CD4-positive, alpha-beta T cell treated with Interleukin-2 at 100 ng/mL for 4 hours (primary cell): Measurements from ENCODE around the gene NRSN2.
A peak's percentile ranks its signal among the peaks of the same experiment; 100 is the strongest.
"Not testable (repeated sequence)": the region's sequence is repeated elsewhere in the genome, so short reads cannot be mapped to it uniquely, and the experiment has no call there.

Experiments used
- DNase-seq: peaks from one replicate; pipeline ENCODE4 v3.0.0-alpha.2; 2020; ENCODE audit warnings: low spot score

Gene NRSN2

GRCh38 chr20:375265-375889, 28.5 kb downstream of the NRSN2 start:
- no peak for DNase-seq

GRCh38 chr20:376089-376488, 29.2 kb downstream of the NRSN2 start:
- no peak for DNase-seq

GRCh38 chr20:376750-377149, 29.8 kb downstream of the NRSN2 start:
- DNase-seq = no peak

GRCh38 chr20:377578-377977, 30.7 kb downstream of the NRSN2 start:
- DNase-seq = not testable (repeated sequence)

GRCh38 chr20:378961-379336, 32.0 kb downstream of the NRSN2 start:
- DNase-seq = no peak

GRCh38 chr20:380763-381580, 34.1 kb downstream of the NRSN2 start:
- peak; percentile 36 for DNase-seq

- DNase-seq = peak; percentile 80
These were observed 34.8 kb downstream of the NRSN2 start for GRCh38 chr20:381581-382290.

- DNase-seq = no peak
These were observed 35.6 kb downstream of the NRSN2 start for GRCh38 chr20:382291-383115.

GRCh38 chr20:383889-384288, 37.0 kb downstream of the NRSN2 start:
- DNase-seq = no peak

- DNase-seq = no peak
These were observed 37.8 kb downstream of the NRSN2 start for GRCh38 chr20:384723-385122.

- DNase-seq = no peak
These were observed 38.5 kb downstream of the NRSN2 start for GRCh38 chr20:385448-385847.

GRCh38 chr20:386634-387033, 39.7 kb downstream of the NRSN2 start:
- not testable (repeated sequence) for DNase-seq

GRCh38 chr20:387520-387919, 40.6 kb downstream of the NRSN2 start:
- DNase-seq = no peak

GRCh38 chr20:388034-388994, 41.4 kb downstream of the NRSN2 start:
- DNase-seq = no peak

GRCh38 chr20:389220-389619, 42.3 kb downstream of the NRSN2 start:
- DNase-seq = no peak

GRCh38 chr20:391041-391711, 44.3 kb downstream of the NRSN2 start:
- no peak for DNase-seq

GRCh38 chr20:393296-393695, 46.4 kb downstream of the NRSN2 start:
- not testable (repeated sequence) for DNase-seq

GRCh38 chr20:396252-396618, 49.3 kb downstream of the NRSN2 start:
- DNase-seq = no peak

GRCh38 chr20:396619-397431, 49.9 kb downstream of the NRSN2 start:
- DNase-seq = no peak
